Spleen (tissue), 7 donors: ENCODE measurements around the gene JSRP1.

Experiments used
- CTCF ChIP-seq, 11 experiments: fragments of 200-600 bp in 7 of 11; fragments of 450-650 bp in 4 of 11; sonication (generic) in 4 of 11; IDR thresholded peaks in 8 of 11; conservative IDR thresholded peaks in 3 of 11; 1 replicate in 7 of 11; 2 replicates in 4 of 11; pipeline versions ENCODE4 v1.4.0 to v1.8.0; 2016 to 2021; ENCODE audit warnings: antibody characterized with exemption in 11 of 11, inconsistent platforms in 4 of 11, mild to moderate bottlenecking in 1 of 11
- POLR2A ChIP-seq, 3 donors: fragments of 450-650 bp; IDR thresholded peaks; one replicate each; pipeline ENCODE4 v1.5.1; 2017; ENCODE audit warnings: antibody characterized with exemption in 3 of 3, mild to moderate bottlenecking in 1 of 3
- POLR2AphosphoS5 ChIP-seq, 3 donors: sonication (generic); formaldehyde crosslinking; IDR thresholded peaks; one replicate each; pipeline ENCODE4 v1.5.1; 2017; ENCODE audit warnings: antibody characterized with exemption in 3 of 3
- donor health status: DM: no; HTN: no; CAD: no; lungs with moderate emphysema.
- donor health status: DM: no; HTN: no; CAD: no.
- donor health status: DM: no; HTN: no; CAD: no.

- no peak for TF ChIP-seq CTCF (IDR thresholded peaks at IDR 0.05 in 8 of 11, conservative IDR thresholded peaks at IDR 0.05 in 3 of 11)
- no peak for TF ChIP-seq POLR2A (IDR thresholded peaks at IDR 0.05)
- no peak for TF ChIP-seq POLR2AphosphoS5 (IDR thresholded peaks at IDR 0.05)
These were observed 21.2 kb downstream of the JSRP1 start for GRCh38 chr19:2234996-2235380.
